GM19468 (cell line): ENCODE data around the gene ETV6.

Experiments used
- ATAC-seq: cut with Tn5 transposase; IDR thresholded peaks from one replicate; pipeline ENCODE4 v1.9.1; 2021; ENCODE audit warnings: mild to moderate bottlenecking, moderate library complexity, moderate number of reproducible peaks; ENCODE audit not compliant: unreplicated experiment; ENCODE audit errors: extremely low read depth

The ETV6 gene

GRCh38 chr12:11641522-11641921, 8.0 kb upstream of the ETV6 start:
- no peak for ATAC-seq

GRCh38 chr12:11642785-11643184, 6.7 kb upstream of the ETV6 start:
- ATAC-seq, result no peak

- no peak for ATAC-seq
Measured at GRCh38 chr12:11645391-11645790, 4.1 kb upstream of the ETV6 start.

GRCh38 chr12:11648514-11649412, 711 bp upstream of the ETV6 start:
- peak; percentile 2 for ATAC-seq

GRCh38 chr12:11650286-11651281, 1.1 kb downstream of the ETV6 start:
- ATAC-seq, result no peak

- ATAC-seq, result no peak
Measured at GRCh38 chr12:11651381-11651780, 1.9 kb downstream of the ETV6 start.

- ATAC-seq, result no peak
Measured at GRCh38 chr12:11651785-11652184, 2.3 kb downstream of the ETV6 start.

GRCh38 chr12:11652351-11653040, 3.0 kb downstream of the ETV6 start:
- no peak for ATAC-seq

- no peak for ATAC-seq
Measured at GRCh38 chr12:11653215-11653753, 3.8 kb downstream of the ETV6 start.

GRCh38 chr12:11654338-11654737, 4.9 kb downstream of the ETV6 start:
- no peak for ATAC-seq

GRCh38 chr12:11654802-11655201, 5.3 kb downstream of the ETV6 start:
- ATAC-seq, result no peak

GRCh38 chr12:11655842-11656241, 6.4 kb downstream of the ETV6 start:
- ATAC-seq, result no peak

- ATAC-seq, result no peak
Measured at GRCh38 chr12:11656550-11656949, 7.1 kb downstream of the ETV6 start.

GRCh38 chr12:11657511-11657910, 8.0 kb downstream of the ETV6 start:
- no peak for ATAC-seq

GRCh38 chr12:11658791-11659190, 9.3 kb downstream of the ETV6 start:
- no peak for ATAC-seq

GRCh38 chr12:11660624-11661023, 11.2 kb downstream of the ETV6 start:
- no peak for ATAC-seq

GRCh38 chr12:11661491-11662089, 12.1 kb downstream of the ETV6 start:
- no peak for ATAC-seq

GRCh38 chr12:11662369-11662768, 12.9 kb downstream of the ETV6 start:
- ATAC-seq, result no peak

- ATAC-seq, result no peak
Measured at GRCh38 chr12:11663130-11663529, 13.7 kb downstream of the ETV6 start.

GRCh38 chr12:11664101-11664500, 14.6 kb downstream of the ETV6 start:
- no peak for ATAC-seq
